IMR-90 (cell line): ENCODE results near the gene HOXB1.

Source experiments
- MAFK ChIP-seq: IDR thresholded peaks from 2 replicates; pipeline ENCODE4 v1.6.1; 2012; ENCODE audit warnings: low read depth, low read length, improper control_type of control experiment
- POLR2A ChIP-seq: IDR thresholded peaks from 2 replicates; pipeline ENCODE4 v1.6.1; 2012; ENCODE audit warnings: mild to moderate bottlenecking, low read depth, low read length

DNA sequence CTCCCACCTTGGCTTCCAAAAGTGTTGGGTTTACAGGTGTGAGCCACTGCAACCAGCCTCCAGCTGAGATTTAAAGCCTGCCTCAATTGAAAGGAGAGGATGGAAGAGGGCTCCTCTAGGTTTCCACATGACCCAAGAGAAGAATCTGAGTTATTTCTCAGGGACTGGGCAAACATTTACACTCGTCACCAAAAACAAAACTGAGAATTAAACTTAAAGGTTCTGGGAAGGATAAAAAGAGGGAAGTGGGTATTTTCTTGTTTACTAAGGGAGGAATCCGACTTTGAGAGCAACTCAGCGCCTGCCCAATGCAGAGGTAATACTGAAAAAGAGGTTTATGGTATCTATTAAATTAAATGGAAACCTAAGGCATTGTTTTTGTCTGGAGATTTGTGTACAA lies 13.3 kb downstream of the HOXB1 start:
- no peak for TF ChIP-seq MAFK
- no peak for TF ChIP-seq POLR2A
